Panc1 (cell line): ENCODE results near the gene FAM120B. TPM values are rescaled to one million over a fixed set of nuclear protein-coding genes. Genes with fewer than 3 reads are reported as not detected.

Source experiments
- ATAC-seq: fragments of 200-7000 bp; cut with Tn5 transposase; 2 replicates; pipeline ENCODE4 v1.9.1; 2020; ENCODE audit warnings: mild to moderate bottlenecking, moderate library complexity
- BruUV-seq: library from RNA; stranded (reverse); fragments of 400-500 nt; replicated peaks from 2 replicates; lab custom pipeline; 2021; lab: Mats Ljungman, UMichigan
- CTCF ChIA-PET: fragments of 300-600 bp; sonication (Branson Sonifier 250); formaldehyde crosslinking; loops from one replicate; lab custom pipeline; 2022; ENCODE audit warnings: antibody characterized with exemption; lab: Charles Lee
- POLR2A ChIA-PET: fragments of 300-600 bp; sonication (Branson Sonifier 250); formaldehyde crosslinking; loops from one replicate; lab custom pipeline; 2022; ENCODE audit warnings: antibody characterized with exemption; lab: Charles Lee
- DNase-seq: peaks from one replicate; pipeline ENCODE4 v3.0.0-alpha.2; 2010; ENCODE audit warnings: low read depth, low spot score
- H3K27ac ChIP-seq: 2 replicates; pipeline ENCODE4 v1.5.1; 2011; ENCODE audit warnings: mild to moderate bottlenecking, low read length, inconsistent platforms
- H3K27me3 ChIP-seq: fragments of 200-500 bp; sonication (Bioruptor generic); 2 replicates; pipeline ENCODE4 v1.6.0; 2014; ENCODE audit warnings: low read length, inconsistent platforms; ENCODE audit not compliant: control insufficient read depth, insufficient read depth
- H3K36me3 ChIP-seq: fragments of 200-500 bp; sonication (Bioruptor generic); 2 replicates; pipeline ENCODE4 v1.5.1; 2014; ENCODE audit warnings: inconsistent platforms, mild to moderate bottlenecking, low read length, moderate library complexity; ENCODE audit not compliant: control insufficient read depth, insufficient read depth
- H3K4me1 ChIP-seq: 2 replicates; pipeline ENCODE4 v1.5.1; 2011; ENCODE audit warnings: inconsistent platforms, mild to moderate bottlenecking, low read length, moderate library complexity; ENCODE audit not compliant: control insufficient read depth, insufficient read depth
- H3K4me3 ChIP-seq, 2 experiments: 2 replicates each; pipeline ENCODE4 v1.5.1; 2011 to 2012; ENCODE audit warnings: low read depth in 2 of 2, low read length in 2 of 2, mild to moderate bottlenecking in 2 of 2, inconsistent platforms in 1 of 2, moderate library complexity in 1 of 2
- H3K9me3 ChIP-seq: fragments of 200-500 bp; sonication (Bioruptor generic); 2 replicates; pipeline ENCODE4 v1.5.1; 2014; ENCODE audit warnings: low read depth, mild to moderate bottlenecking, inconsistent platforms, low read length, moderate library complexity; ENCODE audit not compliant: control insufficient read depth, insufficient read depth
- POLR2AphosphoS5 ChIP-seq: IDR thresholded peaks from 2 replicates; pipeline ENCODE4 v1.6.1; 2012; ENCODE audit warnings: mild to moderate bottlenecking, low read depth, low read length, moderate library complexity
- SIN3A ChIP-seq: IDR thresholded peaks from 2 replicates; pipeline ENCODE4 v1.6.1; 2012; ENCODE audit warnings: low read depth, mild to moderate bottlenecking, low read length, moderate library complexity, borderline replicate concordance; ENCODE audit not compliant: insufficient read depth
- TCF7L2 ChIP-seq: IDR thresholded peaks from 2 replicates; pipeline ENCODE4 v1.6.1; 2011; ENCODE audit warnings: mild to moderate bottlenecking, low read depth, low read length, inconsistent platforms
- in situ Hi-C: cut with HindIII; loops from 2 replicates; pipeline ENCODE4 v1.10.0; 2016; ENCODE audit warnings: low sequenced_read_pairs, low pct_unique_long_range_greater_than_20kb
- intact Hi-C: fragments of 100-400 bp; cut with micrococcal nuclease; formaldehyde crosslinking; loops from one replicate; pipeline ENCODE4 v1.10.0; 2022; ENCODE audit not compliant: unreplicated experiment
- total RNA-seq: library from RNA; stranded (reverse); gene quantifications from one replicate; pipeline ENCODE4 v1.2.1, GENCODE V29; 2021; ENCODE audit not compliant: unreplicated experiment
- TF ChIP-seq, protein P1 (sequence below): fragments of 450-650 bp; IDR thresholded peaks from 2 replicates; pipeline ENCODE4 v1.5.1; 2017; ENCODE audit warnings: mild to moderate bottlenecking
- TF ChIP-seq, protein P2 (sequence below), 2 experiments: IDR thresholded peaks; 2 replicates each; pipeline ENCODE4 v1.6.1; 2011 to 2012; ENCODE audit warnings: low read depth in 2 of 2, control low read depth in 1 of 2, low read length in 1 of 2, mild to moderate bottlenecking in 1 of 2, moderate library complexity in 1 of 2; ENCODE audit not compliant: insufficient read depth in 1 of 2

The FAM120B gene
- total RNA-seq, 1 experiment from 2014 or later = 38.0 TPM

DNA sequence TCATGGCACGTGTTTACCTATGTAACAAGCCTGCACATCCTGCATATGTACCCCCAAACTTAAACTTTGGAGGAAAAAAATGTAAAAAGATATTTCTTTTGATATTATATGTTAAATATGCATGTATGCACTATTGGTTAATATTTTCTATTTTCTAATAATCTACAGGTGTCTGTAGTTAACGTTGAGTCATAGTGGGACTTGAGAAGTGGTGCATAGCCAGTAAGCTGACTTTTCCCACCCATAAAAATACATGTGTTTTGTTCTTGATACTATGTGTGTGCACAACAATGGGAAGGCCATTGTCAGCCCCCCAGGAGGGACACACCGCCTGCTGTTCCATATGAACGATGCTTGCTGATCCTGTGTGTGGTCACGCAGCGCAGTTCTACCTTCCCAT, 49.1 kb downstream of the FAM120B start:
- Histone ChIP-seq H3K9me3 (peaks cover 5% of the 10 kb centered on the region; the same call in 1 of the 2 replicates), H3K4me1 (no peaks in the 10 kb centered on the region), H3K27me3 (no peaks in the 10 kb centered on the region), H3K27ac (no peak overlapping the region), H3K36me3 (no peaks in the 10 kb centered on the region), H3K4me3 (no peak overlapping the region)
- TF ChIP-seq, protein P1, sequence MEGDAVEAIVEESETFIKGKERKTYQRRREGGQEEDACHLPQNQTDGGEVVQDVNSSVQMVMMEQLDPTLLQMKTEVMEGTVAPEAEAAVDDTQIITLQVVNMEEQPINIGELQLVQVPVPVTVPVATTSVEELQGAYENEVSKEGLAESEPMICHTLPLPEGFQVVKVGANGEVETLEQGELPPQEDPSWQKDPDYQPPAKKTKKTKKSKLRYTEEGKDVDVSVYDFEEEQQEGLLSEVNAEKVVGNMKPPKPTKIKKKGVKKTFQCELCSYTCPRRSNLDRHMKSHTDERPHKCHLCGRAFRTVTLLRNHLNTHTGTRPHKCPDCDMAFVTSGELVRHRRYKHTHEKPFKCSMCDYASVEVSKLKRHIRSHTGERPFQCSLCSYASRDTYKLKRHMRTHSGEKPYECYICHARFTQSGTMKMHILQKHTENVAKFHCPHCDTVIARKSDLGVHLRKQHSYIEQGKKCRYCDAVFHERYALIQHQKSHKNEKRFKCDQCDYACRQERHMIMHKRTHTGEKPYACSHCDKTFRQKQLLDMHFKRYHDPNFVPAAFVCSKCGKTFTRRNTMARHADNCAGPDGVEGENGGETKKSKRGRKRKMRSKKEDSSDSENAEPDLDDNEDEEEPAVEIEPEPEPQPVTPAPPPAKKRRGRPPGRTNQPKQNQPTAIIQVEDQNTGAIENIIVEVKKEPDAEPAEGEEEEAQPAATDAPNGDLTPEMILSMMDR = no peak
- TF ChIP-seq POLR2AphosphoS5 (no peak), TCF7L2 (no peak), SIN3A (no peak)
- TF ChIP-seq, protein P2, sequence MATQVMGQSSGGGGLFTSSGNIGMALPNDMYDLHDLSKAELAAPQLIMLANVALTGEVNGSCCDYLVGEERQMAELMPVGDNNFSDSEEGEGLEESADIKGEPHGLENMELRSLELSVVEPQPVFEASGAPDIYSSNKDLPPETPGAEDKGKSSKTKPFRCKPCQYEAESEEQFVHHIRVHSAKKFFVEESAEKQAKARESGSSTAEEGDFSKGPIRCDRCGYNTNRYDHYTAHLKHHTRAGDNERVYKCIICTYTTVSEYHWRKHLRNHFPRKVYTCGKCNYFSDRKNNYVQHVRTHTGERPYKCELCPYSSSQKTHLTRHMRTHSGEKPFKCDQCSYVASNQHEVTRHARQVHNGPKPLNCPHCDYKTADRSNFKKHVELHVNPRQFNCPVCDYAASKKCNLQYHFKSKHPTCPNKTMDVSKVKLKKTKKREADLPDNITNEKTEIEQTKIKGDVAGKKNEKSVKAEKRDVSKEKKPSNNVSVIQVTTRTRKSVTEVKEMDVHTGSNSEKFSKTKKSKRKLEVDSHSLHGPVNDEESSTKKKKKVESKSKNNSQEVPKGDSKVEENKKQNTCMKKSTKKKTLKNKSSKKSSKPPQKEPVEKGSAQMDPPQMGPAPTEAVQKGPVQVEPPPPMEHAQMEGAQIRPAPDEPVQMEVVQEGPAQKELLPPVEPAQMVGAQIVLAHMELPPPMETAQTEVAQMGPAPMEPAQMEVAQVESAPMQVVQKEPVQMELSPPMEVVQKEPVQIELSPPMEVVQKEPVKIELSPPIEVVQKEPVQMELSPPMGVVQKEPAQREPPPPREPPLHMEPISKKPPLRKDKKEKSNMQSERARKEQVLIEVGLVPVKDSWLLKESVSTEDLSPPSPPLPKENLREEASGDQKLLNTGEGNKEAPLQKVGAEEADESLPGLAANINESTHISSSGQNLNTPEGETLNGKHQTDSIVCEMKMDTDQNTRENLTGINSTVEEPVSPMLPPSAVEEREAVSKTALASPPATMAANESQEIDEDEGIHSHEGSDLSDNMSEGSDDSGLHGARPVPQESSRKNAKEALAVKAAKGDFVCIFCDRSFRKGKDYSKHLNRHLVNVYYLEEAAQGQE (IDR thresholded peaks at IDR 0.05; ENCODE audit: insufficient read depth in 1 of 2, low read depth in 2 of 2, low read length in 1 of 2) = no peak
- DNase-seq (no peak), ATAC-seq (no peak)
- POLR2A ChIA-PET = no interaction called here
- CTCF ChIA-PET = no interaction called here
- intact Hi-C loops (no loop called here), in situ Hi-C loops (no loop called here)
- no TSS peak for BruUV-seq

DNA sequence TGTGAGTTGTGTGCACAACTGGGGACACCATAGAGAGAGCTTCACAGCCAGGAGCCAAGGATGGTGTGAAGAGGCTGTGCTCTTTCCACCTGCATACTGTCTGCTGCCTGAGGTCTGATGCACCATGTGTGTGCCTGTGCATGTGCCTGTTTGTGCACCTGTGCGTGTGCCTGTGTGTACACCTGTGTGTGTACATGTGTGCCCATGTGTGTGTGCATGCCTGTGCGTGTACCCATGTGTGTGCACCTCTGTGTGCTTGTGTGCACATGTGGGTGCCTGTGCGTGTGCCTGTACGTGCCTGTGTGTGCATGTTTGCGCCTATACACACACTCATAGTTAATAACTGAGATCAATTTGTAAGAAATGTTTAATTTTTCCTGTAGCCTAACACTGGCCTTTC, 51.3 kb downstream of the FAM120B start:
- no peaks in the 10 kb centered on the region; the same call in 1 of the 2 replicates for H3K36me3 ChIP-seq
- no peaks in the 10 kb centered on the region for H3K4me1 ChIP-seq
- ATAC-seq (no peak), DNase-seq (no peak)
- H3K27ac ChIP-seq = no peak overlapping the region
- no peak overlapping the region for H3K4me3 ChIP-seq
- intact Hi-C loops = no loop called here
- in situ Hi-C loops = no loop called here
- POLR2A ChIA-PET = no interaction called here
- CTCF ChIA-PET = no interaction called here
- TF ChIP-seq, protein P2 (IDR thresholded peaks at IDR 0.05; ENCODE audit: insufficient read depth in 1 of 2, low read depth in 2 of 2, low read length in 1 of 2) = 0 out of 4 replicates have a peak, but pooled peaks of 1 of the 2 experiments have one; percentile 24
- TF ChIP-seq, protein P1 = no peak
- H3K9me3 ChIP-seq = no peaks in the 10 kb centered on the region
- H3K27me3 ChIP-seq = no peaks in the 10 kb centered on the region
- BruUV-seq = no TSS peak
